Globus pallidus (tissue), 1 donor: Measurements from ENCODE around the gene DLGAP4.

Source experiments
- DNase-seq: peaks from one replicate; pipeline ENCODE4 v3.0.0-alpha.2; 2015; ENCODE audit warnings: low spot score

The DLGAP4 gene

DNA sequence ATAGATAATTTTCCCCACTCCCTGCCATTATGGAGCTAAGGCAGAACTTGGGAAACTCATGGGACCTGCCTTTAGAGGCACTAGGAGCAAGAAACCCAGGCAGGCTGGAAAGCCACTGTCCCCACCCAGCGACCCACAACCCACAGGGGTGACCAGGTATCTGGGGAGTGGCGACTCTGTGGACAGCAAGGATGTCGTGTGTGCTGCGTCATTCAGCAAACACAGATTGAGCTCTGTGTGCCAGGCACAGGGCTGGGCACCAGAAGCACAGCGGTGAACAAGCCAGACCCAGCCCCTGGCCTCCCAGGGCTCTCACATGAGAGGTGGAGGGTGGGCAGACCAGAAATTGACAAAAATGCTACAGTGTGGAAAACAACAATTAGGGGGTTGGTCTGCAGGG, 27.7 kb downstream of the DLGAP4 start:
- DNase-seq, result no peak

DNA sequence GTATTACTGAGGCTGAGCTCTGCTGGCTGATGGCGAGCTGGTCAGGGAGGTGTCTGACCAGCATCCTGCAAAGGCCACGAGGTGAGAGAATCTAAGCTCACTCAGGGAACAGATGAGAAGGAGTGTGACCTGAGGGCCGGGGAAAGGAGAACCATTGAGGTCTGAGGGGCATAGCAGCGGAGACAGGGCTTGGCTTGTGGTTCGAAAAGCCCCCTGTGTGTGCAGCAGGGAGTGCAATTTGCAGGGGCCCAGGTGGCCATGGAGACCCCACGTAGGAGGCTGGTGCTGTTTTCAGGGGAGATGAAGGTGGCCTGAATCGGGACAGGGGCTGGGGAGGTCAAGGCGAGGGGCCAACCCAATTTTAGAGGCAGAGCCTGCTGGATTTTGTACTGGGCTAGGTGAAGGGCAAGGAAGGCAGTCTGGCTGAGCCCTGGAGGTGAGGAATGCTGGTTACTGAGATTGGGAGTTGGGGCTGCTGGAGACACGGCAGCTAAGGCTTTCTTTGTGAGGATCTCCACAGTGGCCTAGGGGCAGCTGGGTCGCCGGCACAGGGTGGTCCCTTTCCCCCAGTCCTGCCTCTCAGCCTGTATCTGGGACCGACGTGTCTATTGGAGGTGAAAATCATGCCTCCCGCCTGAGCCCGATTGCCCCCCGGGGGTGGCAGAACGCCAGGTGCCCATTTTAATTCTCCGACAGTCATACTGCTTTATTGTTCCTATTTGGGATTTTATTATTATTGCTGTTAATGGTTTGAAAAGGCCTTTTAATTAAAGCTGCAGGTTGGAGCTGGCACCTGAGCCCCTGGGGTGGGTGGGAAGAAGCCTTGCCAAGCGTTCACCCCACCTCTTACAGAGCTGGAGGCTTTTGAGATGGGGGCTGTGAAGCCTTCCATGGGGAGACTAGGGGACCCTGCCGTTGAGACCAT, 28.4 kb downstream of the DLGAP4 start:
- DNase-seq, result no peak

DNA sequence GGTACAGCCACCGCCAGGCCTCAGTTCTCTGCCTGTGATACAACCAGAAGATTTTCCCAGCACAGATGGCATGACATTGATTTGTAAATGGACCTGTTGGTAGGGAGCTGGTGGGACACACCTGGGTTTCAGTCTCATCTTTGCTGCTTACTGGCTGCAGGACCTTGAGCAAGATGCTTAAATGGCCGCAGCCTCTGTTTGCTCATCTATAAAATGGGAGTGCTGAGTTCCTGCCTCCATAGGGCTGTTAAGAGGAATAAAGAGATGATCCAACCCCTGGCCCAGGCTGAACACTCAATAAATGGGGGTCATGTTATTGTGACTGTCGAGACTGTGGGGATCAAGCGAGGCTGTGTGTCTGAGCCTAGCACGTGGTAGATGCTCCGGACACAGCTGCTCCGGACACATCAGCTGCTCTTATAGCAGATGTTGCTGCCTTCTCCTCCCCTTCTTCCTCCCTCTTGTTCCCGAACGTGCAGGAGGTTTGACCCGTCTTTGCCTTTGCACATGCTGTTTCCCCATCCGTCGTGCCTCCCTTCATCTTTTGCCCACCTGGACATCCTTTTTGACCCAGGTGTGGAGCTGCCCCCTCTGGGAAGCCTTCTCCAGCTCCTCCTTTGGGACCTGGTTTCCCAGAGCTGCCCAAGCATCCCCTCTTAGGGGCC, 29.2 kb downstream of the DLGAP4 start:
- DNase-seq, result no peak

DNA sequence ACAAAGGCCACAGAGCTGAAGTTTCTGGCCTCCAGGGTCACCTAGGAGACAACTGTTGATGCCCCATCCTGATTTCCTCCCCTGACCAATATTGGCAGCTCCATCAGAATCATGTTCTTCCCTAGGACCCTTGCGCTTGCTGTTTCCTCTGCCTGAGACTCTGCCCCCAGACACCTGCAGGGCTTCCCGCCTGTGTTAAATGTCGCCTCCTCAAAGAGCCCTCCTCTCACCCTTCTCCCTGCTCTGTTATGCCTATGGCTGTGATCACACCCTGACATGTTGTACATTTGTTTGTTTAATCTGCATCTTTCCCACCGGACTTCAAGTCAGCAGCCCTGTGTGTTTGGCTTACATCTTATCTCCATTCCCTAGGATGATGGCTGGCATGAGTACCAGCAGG, 30.1 kb downstream of the DLGAP4 start:
- no peak for DNase-seq

DNA sequence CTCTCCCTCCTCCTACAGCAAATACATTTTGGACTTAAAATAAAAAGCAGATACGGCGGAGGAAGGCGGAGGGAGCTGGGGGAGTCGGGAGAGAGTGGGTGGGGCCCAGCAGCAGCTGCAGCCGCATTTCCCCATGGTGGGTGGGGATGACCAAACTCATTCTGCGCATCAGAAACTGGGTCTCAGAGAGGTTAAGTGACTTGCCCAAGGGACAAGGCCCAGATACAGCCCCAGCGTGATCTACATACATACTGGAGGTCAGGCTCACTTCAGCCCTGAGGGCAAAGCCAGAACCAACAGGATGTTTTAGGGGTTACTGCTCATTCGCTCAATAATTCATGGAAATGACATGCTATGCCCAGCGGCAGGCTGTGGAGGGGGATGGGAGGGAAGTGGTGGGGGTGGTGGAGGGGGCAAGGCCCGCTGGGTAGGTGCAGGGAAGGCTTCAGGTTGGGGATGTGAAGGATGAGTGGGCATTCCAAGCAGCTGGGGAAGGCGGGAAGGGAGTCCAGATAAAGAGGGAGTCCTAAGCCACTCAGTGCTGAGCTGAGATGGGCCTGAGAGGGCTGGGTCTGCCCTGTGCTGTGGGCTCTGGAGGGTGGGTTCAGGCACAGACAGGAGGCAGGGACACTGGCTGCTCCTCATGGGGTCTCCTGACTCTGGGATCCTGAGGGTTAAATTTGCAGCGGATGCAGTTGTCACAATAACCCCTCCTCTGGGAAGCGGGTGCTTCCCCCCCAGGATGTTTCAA, 31.0 kb downstream of the DLGAP4 start:
- DNase-seq, result no peak

DNA sequence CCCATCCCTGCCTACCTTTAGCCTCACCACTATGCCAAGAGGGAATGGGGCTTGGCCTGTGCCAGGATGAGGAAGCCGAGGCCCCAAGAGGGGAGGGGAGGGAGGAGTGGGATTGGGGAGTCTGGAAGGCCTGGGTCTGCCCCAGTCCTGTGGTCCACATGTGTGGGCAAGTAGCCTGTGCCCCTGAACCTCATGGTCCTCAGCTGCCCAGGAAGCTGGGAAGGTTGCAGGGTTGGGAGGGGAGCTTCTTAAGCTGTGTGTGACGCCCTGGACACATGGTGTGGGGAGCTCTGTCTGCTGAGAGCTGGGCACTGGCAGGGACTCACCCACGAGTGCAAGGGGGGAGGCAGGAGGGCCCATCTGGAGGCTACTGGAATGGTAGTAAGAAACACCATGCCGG, 31.7 kb downstream of the DLGAP4 start:
- DNase-seq, result no peak

DNA sequence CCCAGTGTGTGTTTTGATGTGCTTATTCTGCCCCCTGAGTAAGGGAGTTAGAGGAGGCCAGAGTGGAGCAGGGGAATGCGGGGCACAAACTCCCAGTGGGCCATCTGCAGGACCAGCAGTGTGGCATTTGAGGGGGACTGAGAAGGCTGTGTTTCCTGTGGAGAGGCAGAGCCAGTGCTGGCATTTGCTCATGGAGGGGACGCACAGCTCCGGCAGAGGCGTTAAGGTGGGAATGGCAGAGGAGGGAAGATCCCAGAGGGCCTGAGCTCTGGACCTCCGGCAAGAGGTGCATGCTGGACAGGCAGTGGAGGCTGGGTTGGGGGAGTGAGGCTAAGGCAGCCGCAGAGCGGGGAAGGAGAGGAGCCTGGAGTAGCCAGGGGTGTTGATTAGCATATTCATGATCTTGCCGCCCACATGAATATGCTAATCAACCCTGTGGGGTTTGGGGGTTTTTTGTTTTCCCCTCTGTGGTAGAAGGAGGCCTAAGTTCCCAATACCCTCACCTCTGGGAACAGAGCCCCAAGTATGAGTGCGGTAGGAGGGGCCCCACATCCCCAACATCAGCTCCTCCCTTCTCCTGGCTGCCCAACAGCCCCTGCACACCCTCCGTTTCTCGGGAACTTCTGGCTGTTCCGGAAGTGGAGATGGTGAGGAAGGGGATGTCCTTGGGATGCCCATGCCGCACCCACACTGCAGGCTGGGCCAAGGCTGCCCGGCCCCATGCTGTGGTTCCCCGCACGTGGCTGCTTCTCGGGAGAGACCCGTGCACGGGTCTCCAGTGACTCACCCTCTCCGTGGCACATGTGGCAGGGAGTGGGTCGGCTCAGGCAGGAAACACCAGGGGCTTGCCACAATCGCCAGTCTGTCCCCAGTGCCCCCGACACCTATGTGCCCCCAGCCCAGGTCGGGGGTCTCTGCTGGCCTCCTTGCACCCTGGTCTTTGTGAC, 33.8 kb downstream of the DLGAP4 start:
- no peak for DNase-seq

DNA sequence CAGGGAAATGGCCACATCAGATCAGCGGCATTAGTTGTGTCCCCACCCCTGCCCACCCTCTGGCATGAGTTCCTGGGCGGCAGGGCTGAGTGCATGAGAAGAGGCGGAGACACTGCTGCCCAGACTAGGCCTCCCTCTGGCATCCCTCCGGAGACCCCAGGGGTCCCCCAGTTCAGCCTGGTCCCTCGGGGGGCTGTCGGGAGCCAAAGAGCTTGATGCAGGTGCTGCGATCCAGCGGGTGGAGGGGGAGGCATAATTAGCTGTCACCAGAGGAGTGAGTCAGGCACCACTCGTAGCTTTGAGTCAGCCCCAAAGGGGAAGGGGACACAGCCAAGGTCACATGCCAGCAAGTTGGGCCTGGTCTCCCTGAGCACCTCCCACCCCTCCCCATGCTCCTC, 34.5 kb downstream of the DLGAP4 start:
- DNase-seq, result no peak

DNA sequence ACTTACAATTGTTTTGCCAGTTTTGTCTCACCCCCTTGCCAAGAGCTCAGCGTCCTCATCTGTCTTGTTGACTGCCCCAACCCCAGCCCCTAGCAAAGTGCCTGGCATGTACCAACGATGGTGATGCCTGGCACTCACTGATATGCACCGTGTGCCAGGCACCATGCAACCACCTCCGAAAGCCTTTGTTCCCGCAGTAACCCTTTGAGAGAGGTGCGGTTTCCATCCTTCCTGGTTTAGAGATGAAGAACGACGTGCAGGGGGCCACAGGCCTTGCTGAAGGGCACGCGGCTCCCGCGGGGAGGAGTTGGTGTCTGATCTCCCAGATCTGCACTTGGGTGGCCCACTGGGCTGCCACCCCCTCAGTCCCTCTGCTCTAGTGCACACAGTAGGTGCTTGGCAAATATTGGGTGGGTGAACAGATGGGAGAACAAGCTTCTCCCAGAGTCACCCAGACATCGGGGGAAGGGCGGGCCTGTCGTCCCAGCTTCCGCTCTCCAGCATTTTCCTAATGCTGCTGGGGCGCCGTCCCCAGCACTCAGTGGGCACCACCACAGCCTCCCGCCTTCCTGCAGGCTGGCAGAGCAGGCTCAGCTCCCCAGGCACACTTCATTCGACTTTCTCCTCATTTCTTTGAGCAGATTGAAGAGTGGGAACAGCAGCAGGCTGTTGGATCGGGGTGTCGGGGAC, 35.3 kb downstream of the DLGAP4 start:
- DNase-seq, result no peak

DNA sequence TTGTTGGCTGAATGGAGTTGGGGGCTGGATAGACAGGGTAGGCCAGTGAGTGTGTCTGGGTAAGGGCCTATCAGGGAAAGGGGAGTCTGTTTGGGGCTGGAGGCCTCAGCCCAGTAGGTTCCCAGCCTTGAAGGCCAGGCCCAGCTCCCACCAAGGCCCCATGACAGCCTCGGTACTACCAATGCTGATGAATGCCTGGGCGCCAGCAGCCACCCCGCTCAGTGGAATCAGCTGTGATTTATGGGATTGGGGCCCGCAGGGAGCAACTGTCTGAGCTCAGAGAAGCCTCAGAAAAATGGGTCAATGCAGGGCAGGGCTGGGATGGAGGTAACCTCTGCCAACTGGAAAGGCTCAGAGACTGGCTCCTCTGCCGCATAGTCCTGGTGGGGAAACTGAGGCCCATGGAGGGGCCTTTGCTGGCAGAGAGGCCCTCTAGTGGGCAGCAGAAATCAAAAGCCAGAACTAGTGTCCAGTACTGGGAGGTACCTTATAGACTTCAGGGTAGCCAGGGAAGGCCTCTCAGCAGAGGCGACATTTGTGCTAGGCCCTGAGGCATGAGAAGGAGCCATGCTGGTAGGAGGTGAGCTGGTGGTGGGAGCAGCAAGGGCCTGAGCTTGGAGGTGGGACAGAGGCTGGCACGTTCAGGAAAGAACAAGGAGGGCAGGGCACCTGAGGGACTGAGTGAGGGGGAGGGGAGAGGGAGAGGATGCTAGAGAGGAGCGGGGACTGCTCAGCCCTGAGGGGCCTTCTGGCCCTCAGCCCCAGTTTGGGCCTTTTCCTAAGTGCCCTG, 36.4 kb downstream of the DLGAP4 start:
- DNase-seq, result no peak

DNA sequence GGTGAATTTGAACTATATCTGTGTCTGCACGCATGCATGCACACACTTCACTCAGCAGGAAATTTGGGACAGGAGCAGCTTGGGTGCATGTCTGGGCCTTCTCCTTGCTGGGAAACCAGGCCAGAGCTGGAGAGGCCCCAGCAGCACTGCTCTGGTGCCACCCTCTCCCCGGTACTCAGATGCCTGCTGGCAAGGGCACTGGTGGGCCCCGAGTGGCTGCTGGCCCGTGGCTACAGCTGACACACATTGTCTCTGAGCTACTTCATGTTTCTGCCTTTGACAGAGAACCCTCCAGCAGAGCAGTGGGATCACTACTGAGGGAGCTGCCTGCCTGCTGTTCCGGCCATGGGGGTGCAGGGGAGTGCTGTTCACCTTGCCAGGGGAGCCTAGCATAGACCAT, 37.5 kb downstream of the DLGAP4 start:
- no peak for DNase-seq

DNA sequence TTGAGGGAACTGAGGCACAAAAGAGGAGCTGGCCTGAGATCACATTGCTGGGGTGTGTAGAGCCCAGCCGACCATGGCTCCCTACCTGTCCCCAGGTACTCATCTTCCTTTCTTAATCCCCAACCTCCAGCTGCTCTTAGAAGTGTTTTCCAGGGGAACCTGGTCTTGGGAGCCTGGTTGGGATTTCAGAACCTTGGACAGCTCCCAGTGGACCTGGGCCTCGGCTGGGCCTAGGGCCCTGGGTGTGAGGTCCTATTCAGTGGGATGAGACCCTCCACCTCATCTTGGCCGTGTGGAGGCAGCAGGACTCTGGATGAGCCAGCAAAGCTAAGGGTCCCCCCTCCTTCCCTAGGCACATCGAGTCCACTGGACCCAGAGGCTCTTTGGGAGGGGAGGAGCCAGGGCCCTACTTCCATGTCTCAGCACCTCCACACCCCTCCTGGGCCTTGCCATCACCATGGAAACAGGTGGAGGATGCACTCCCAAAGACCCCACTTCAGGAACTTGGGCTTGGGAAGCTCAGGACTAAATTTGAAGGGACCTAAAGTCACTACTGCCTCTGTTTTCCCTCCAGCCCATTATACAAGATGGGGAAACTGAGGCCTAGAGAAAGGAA, 38.5 kb downstream of the DLGAP4 start:
- DNase-seq, result peak; percentile 3

DNA sequence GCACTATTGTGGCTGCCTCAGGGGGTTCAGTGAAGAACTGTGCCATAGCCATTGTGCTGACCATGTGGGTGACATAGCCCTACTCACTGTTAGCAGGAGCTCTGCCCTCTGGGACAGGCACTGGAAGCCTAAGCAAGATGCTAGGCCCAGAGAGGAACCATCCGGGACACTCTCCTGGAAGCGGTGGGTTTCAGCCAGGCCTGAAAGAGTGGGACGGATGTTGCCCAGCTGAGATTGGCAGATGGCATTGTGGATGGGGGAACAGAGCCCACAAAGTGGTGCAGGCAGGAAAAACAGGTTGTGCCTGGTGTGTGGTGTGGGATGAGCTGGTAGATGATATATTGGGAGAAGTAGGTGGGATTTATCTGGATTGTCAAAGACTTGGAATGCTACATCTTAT, 40.1 kb downstream of the DLGAP4 start:
- DNase-seq, result no peak

DNA sequence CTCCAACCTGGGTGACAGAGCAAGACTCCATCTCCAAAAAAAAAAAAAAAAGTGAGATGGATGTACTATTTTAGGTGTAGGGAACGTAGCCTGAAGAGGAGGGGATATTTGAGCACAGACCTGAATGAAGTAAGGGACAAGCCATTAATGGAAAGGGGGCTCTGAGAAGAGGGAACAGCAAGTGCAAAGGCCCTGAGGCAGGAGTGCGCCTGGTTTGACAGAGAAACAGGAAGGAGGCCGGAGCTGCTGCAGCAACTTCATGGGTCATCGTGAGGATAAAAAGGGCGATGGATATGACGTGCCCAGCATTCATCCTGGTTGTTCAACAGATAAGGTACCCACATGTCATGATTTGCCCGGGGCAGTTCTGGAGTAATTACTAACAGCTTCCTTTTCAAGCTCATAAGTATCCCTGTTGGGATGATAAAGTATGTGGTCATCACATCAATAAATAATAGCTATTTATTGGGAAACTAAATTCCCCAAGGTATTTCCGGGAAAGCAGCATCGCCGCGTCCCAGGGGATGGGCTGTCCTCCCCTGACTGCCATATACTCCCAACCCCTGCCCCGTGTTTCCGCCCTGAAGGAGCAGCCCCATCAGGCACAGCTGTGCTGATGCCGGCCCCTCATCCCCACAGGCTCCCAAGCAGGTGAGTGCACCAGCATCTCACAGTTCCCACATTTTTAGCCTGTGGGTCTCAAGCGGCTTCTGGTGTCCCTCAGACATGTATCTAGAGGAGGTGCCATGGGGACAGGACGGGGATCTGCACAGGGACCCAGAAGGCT, 43.4 kb downstream of the DLGAP4 start:
- no peak for DNase-seq

DNA sequence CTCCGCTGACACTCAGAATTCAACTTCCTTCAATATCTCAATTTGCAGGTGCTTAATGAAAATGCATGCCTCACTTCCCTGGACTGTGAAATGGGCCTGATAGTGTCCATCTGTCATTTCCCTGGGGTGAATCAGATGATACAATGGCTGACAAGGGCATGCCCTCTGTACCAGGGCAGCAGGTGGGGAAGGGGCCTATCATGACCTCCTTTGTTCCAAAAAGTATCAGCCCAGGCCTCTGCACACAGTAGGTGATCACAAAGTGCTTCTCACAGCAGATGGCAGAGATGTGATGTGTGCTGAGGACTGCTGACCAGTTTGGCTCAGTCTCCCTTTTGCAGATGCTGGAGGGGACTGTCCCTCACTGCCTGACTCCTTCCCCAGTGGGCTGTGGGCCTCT, 44.3 kb downstream of the DLGAP4 start:
- DNase-seq, result no peak

DNA sequence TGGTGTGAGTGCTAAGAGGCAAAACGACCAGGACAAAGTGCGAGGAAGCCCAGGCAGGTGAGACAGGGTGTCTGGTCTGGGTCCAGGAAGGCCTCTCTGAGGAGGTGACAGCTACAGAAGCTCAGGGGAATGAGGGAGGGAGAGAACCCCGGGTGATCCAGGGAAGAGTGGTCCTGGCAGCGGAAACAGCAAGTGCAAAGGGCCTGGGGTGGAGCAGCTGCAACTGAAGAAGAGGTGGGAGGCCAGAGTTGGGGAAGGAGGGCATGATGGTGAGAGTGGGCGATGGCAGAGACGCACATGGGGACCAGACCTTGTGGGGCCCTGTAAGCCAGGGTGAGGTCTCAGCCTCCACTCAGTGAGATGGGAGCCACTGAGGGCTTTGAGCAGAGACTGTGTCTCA, 45.8 kb downstream of the DLGAP4 start:
- no peak for DNase-seq

DNA sequence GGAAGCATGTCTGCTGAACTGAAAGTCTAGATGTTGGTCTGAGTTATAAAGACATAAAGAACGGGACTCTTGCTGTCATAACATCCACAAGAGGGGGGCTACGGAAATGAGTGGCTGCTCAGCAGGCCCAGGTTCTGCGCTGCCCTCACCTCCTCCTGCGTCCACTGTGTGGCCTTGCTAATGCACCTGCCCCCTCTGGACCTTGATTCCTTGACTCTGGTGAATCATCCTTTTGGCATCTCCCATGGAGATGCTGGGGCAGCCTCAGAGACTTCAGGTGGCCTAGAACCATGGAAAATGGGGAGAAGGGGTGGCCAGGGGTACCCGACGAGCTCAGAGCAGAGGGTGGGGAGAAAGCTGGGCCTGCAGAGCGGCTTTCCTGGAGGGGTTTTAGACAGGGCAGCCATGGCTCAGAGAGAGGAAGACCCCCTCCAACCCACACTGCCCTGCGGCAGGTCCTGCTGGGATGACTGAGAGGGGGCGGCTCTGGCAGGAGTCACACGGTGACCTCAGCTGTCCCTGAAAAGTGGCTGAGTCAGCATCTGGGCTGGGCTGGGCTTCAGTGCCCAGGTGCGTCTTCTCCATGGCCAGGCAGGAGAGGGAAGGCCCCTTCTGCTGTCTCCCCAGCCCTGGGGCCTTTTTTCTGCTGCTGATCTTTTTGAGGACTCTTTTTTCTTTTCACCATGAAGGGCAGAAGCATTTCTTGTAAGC, 46.9 kb downstream of the DLGAP4 start:
- no peak for DNase-seq

DNA sequence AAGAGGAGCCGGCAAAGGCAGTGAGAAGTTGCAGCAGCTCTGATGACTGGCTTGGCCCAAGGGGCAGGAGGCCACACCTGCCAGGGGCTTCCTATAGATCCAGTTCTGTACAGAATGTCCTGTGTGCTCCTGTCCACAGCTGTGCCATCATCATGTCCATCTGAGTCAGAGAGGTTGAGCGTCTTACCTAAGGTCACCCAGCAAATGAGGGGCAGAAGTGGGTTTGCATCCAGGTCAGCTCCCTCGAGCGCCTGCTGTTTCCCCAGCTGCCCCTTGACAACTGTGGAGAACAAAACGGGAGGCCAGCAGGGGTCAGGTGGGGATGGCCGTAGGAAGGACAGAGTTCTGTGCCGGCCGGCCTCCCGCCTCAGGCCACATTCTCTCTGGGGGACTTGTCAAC, 47.6 kb downstream of the DLGAP4 start:
- DNase-seq, result no peak
